T-helper 2 cell treated with Interferon-gamma antibody and Interleukin-4, amounts not matched to agents 5 μg/mL and 100 μg/mL, for 36 hours (primary cell): ENCODE results near the gene SP7.
"Not testable (repeated sequence)": the region's sequence is repeated elsewhere in the genome, so short reads cannot be mapped to it uniquely, and the experiment has no call there.

Experiments
- DNase-seq: peaks from one replicate; pipeline ENCODE4 v3.0.0; 2021; ENCODE audit warnings: low spot score
- H3K27ac Mint-ChIP-seq: one replicate; pipeline ENCODE4 v1.8.0; 2021; ENCODE audit warnings: mild to moderate bottlenecking, mixed read lengths
- H3K27me3 Mint-ChIP-seq: one replicate; pipeline ENCODE4 v1.8.0; 2021; ENCODE audit warnings: low read depth, mixed read lengths
- H3K36me3 Mint-ChIP-seq: one replicate; pipeline ENCODE4 v1.8.0; 2021; ENCODE audit warnings: low read depth, mixed read lengths
- H3K4me1 Mint-ChIP-seq: one replicate; pipeline ENCODE4 v1.8.0; 2021; ENCODE audit warnings: low read depth, mixed read lengths
- H3K4me3 Mint-ChIP-seq: one replicate; pipeline ENCODE4 v1.8.0; 2022; ENCODE audit warnings: mild to moderate bottlenecking, moderate library complexity, mixed read lengths
- H3K9me3 Mint-ChIP-seq: one replicate; pipeline ENCODE4 v1.8.0; 2021; ENCODE audit warnings: mixed read lengths

SP7 gene

GRCh38 chr12:53320352-53321195 lies 15.6 kb downstream of the SP7 start:
- no peak for DNase-seq
- H3K27ac Mint-ChIP-seq = peak overlapping the region; percentile 93
- H3K27me3 Mint-ChIP-seq = no peaks in the 10 kb centered on the region
- peaks cover 28% of the 10 kb centered on the region for H3K4me1 Mint-ChIP-seq
- H3K9me3 Mint-ChIP-seq = no peaks in the 10 kb centered on the region
- peak overlapping the region; percentile 91 for H3K4me3 Mint-ChIP-seq
- H3K36me3 Mint-ChIP-seq = peaks cover 16% of the 10 kb centered on the region

- H3K27me3 Mint-ChIP-seq = no peaks in the 10 kb centered on the region
- no peaks in the 10 kb centered on the region for H3K4me1 Mint-ChIP-seq
- H3K4me3 Mint-ChIP-seq = no peak overlapping the region
- H3K9me3 Mint-ChIP-seq = no peaks in the 10 kb centered on the region
- no peak overlapping the region for H3K27ac Mint-ChIP-seq
- DNase-seq = no peak
- peaks cover 31% of the 10 kb centered on the region for H3K36me3 Mint-ChIP-seq
Observed at GRCh38 chr12:53313996-53314395, 22.2 kb downstream of the SP7 start.

- Mint-ChIP-seq H3K4me3 (no peak overlapping the region), H3K36me3 (peaks cover 32% of the 10 kb centered on the region), H3K27me3 (no peaks in the 10 kb centered on the region), H3K9me3 (no peaks in the 10 kb centered on the region), H3K27ac (no peak overlapping the region), H3K4me1 (peaks cover 1% of the 10 kb centered on the region)
- DNase-seq = no peak
Observed at GRCh38 chr12:53308276-53308675, 27.9 kb downstream of the SP7 start.

GRCh38 chr12:53306826-53307225 lies 29.3 kb downstream of the SP7 start:
- Mint-ChIP-seq H3K9me3 (no peaks in the 10 kb centered on the region), H3K36me3 (peaks cover 41% of the 10 kb centered on the region), H3K27me3 (no peaks in the 10 kb centered on the region), H3K27ac (no peak overlapping the region), H3K4me3 (no peak overlapping the region), H3K4me1 (peaks cover 9% of the 10 kb centered on the region)
- no peak for DNase-seq

- Mint-ChIP-seq H3K4me3 (peak overlapping the region; percentile 39), H3K36me3 (peaks cover 52% of the 10 kb centered on the region), H3K27me3 (no peaks in the 10 kb centered on the region), H3K9me3 (no peaks in the 10 kb centered on the region), H3K27ac (no peak overlapping the region), H3K4me1 (peaks cover 31% of the 10 kb centered on the region)
- no peak for DNase-seq
Observed at GRCh38 chr12:53302903-53303302, 33.3 kb downstream of the SP7 start.

GRCh38 chr12:53300187-53300586 lies 36.0 kb downstream of the SP7 start:
- no peak for DNase-seq
- Mint-ChIP-seq H3K9me3 (no peaks in the 10 kb centered on the region), H3K27ac (peak overlapping the region; percentile 93), H3K4me1 (peaks cover 45% of the 10 kb centered on the region), H3K36me3 (peaks cover 50% of the 10 kb centered on the region), H3K27me3 (no peaks in the 10 kb centered on the region), H3K4me3 (peak overlapping the region; percentile 98)

GRCh38 chr12:53299454-53300180 lies 36.5 kb downstream of the SP7 start, which contains the start of gene MYG1:
MYG1 (plus strand) TSS chr12:53299695; CDS start chr12:53299738, 43 bp downstream.
- Mint-ChIP-seq H3K9me3 (no peaks in the 10 kb centered on the region), H3K4me1 (peaks cover 49% of the 10 kb centered on the region), H3K27ac (peak within 1 kb of the TSS; percentile 93), H3K36me3 (peaks cover 50% of the 10 kb centered on the region), H3K27me3 (no peaks in the 10 kb centered on the region), H3K4me3 (peak within 1 kb of the TSS; percentile 98)
- peak; percentile 86 for DNase-seq

- H3K4me3 Mint-ChIP-seq = peak overlapping the region; percentile 98
- H3K27me3 Mint-ChIP-seq = no peaks in the 10 kb centered on the region
- H3K36me3 Mint-ChIP-seq = peaks cover 53% of the 10 kb centered on the region
- DNase-seq = peak; percentile 63
- peaks cover 49% of the 10 kb centered on the region for H3K4me1 Mint-ChIP-seq
- H3K27ac Mint-ChIP-seq = peak overlapping the region; percentile 93
- H3K9me3 Mint-ChIP-seq = no peaks in the 10 kb centered on the region
Observed at GRCh38 chr12:53299101-53299453, 37.1 kb downstream of the SP7 start.

GRCh38 chr12:53298164-53298563 lies 38.0 kb downstream of the SP7 start:
- peak overlapping the region; percentile 56 for H3K27ac Mint-ChIP-seq
- H3K27me3 Mint-ChIP-seq = no peaks in the 10 kb centered on the region
- peaks cover 56% of the 10 kb centered on the region for H3K36me3 Mint-ChIP-seq
- H3K4me1 Mint-ChIP-seq = peaks cover 47% of the 10 kb centered on the region
- peak overlapping the region; percentile 16 for H3K4me3 Mint-ChIP-seq
- DNase-seq = no peak
- no peaks in the 10 kb centered on the region for H3K9me3 Mint-ChIP-seq

- not testable (repeated sequence) for H3K27ac Mint-ChIP-seq, H3K9me3 Mint-ChIP-seq, H3K27me3 Mint-ChIP-seq, DNase-seq
- Mint-ChIP-seq H3K4me1 (peaks cover 40% of the 10 kb centered on the region), H3K4me3 (peak overlapping the region; percentile 97), H3K36me3 (peaks cover 58% of the 10 kb centered on the region)
Observed at GRCh38 chr12:53297106-53297505, 39.0 kb downstream of the SP7 start.

- H3K4me3 Mint-ChIP-seq = peak overlapping the region; percentile 97
- H3K9me3 Mint-ChIP-seq = no peaks in the 10 kb centered on the region
- no peaks in the 10 kb centered on the region for H3K27me3 Mint-ChIP-seq
- DNase-seq = no peak
- H3K36me3 Mint-ChIP-seq = peaks cover 59% of the 10 kb centered on the region
- peak overlapping the region; percentile 89 for H3K27ac Mint-ChIP-seq
- peaks cover 33% of the 10 kb centered on the region for H3K4me1 Mint-ChIP-seq
Observed at GRCh38 chr12:53295891-53296219, 40.3 kb downstream of the SP7 start.

- peak; percentile 89 for DNase-seq
- Mint-ChIP-seq H3K36me3 (peaks cover 57% of the 10 kb centered on the region), H3K4me3 (peak within 1 kb of the TSS; percentile 97)
Observed at GRCh38 chr12:53295070-53295890, 40.9 kb downstream of the SP7 start, which contains the start of gene PFDN5. PFDN5 (plus strand) TSS chr12:53295542; CDS start chr12:53295568, 26 bp downstream.

GRCh38 chr12:53292426-53292825 lies 43.7 kb downstream of the SP7 start:
- DNase-seq = no peak
- peaks cover 64% of the 10 kb centered on the region for H3K36me3 Mint-ChIP-seq
- H3K27me3 Mint-ChIP-seq = no peaks in the 10 kb centered on the region
- H3K9me3 Mint-ChIP-seq = no peaks in the 10 kb centered on the region
- H3K4me1 Mint-ChIP-seq = peaks cover 17% of the 10 kb centered on the region
- no peak overlapping the region for H3K27ac Mint-ChIP-seq
- H3K4me3 Mint-ChIP-seq = no peak overlapping the region

More at GRCh38 chr12:53295070-53295890, 40.9 kb downstream of the SP7 start, which contains the start of gene PFDN5:
- H3K27me3 Mint-ChIP-seq = no peaks in the 10 kb centered on the region
- H3K9me3 Mint-ChIP-seq = no peaks in the 10 kb centered on the region
- peaks cover 28% of the 10 kb centered on the region for H3K4me1 Mint-ChIP-seq
- peak within 1 kb of the TSS; percentile 89 for H3K27ac Mint-ChIP-seq
